GM18519 (cell line): Measurements from ENCODE around the gene PROK2.

ENCODE experiments used
- ATAC-seq: cut with Tn5 transposase; IDR thresholded peaks from one replicate; pipeline ENCODE4 v1.9.1; 2021; ENCODE audit warnings: mild to moderate bottlenecking, moderate library complexity; ENCODE audit not compliant: unreplicated experiment, low FRiP score

PROK2 gene

GRCh38 chr3:71784914-71785531 lies at the start of gene PROK2:
TSS of gene PROK2 (minus strand) at chr3:71785148. CDS start at chr3:71785052, 96 bp downstream.
- ATAC-seq = no peak

GRCh38 chr3:71831599-71831998 lies 46.7 kb upstream of the PROK2 start:
- ATAC-seq = no peak

- no peak for ATAC-seq
These were observed 40.8 kb upstream of the PROK2 start for GRCh38 chr3:71825551-71826283.

- ATAC-seq = no peak
These were observed 36.2 kb upstream of the PROK2 start for GRCh38 chr3:71821116-71821515.

- ATAC-seq = no peak
These were observed 32.3 kb upstream of the PROK2 start for GRCh38 chr3:71817262-71817661.

- no peak for ATAC-seq
These were observed 31.8 kb upstream of the PROK2 start for GRCh38 chr3:71816767-71817156.

- ATAC-seq = no peak
These were observed 30.6 kb upstream of the PROK2 start for GRCh38 chr3:71815340-71816067.

- no peak for ATAC-seq
These were observed 28.8 kb upstream of the PROK2 start for GRCh38 chr3:71813704-71814103.

- ATAC-seq = no peak
These were observed 28.1 kb upstream of the PROK2 start for GRCh38 chr3:71813073-71813472.

GRCh38 chr3:71810056-71810455 lies 25.1 kb upstream of the PROK2 start:
- ATAC-seq = no peak

- ATAC-seq = no peak
These were observed 24.5 kb upstream of the PROK2 start for GRCh38 chr3:71809321-71810026.

- ATAC-seq = no peak
These were observed 21.8 kb upstream of the PROK2 start for GRCh38 chr3:71806736-71807135.

GRCh38 chr3:71805691-71806090 lies 20.7 kb upstream of the PROK2 start:
- no peak for ATAC-seq

- ATAC-seq = no peak
These were observed 20.3 kb upstream of the PROK2 start for GRCh38 chr3:71805199-71805598.

- no peak for ATAC-seq
These were observed 18.3 kb upstream of the PROK2 start for GRCh38 chr3:71803248-71803647.

GRCh38 chr3:71801986-71802385 lies 17.0 kb upstream of the PROK2 start:
- ATAC-seq = no peak

GRCh38 chr3:71800023-71800422 lies 15.1 kb upstream of the PROK2 start:
- ATAC-seq = no peak

- no peak for ATAC-seq
These were observed 12.5 kb upstream of the PROK2 start for GRCh38 chr3:71797455-71797854.

- no peak for ATAC-seq
These were observed 11.3 kb upstream of the PROK2 start for GRCh38 chr3:71796290-71796689.

- ATAC-seq = no peak
These were observed 6.7 kb upstream of the PROK2 start for GRCh38 chr3:71791634-71792033.

- ATAC-seq = no peak
These were observed 5.0 kb upstream of the PROK2 start for GRCh38 chr3:71789922-71790321.
